IMR-90 (cell line): ENCODE measurements around the gene RAI14. TPM values are rescaled to one million over a fixed set of nuclear protein-coding genes. Genes with fewer than 3 reads are reported as not detected.

Experiments
- ATAC-seq: fragments of 200-7000 bp; cut with Tn5 transposase; 2 replicates; pipeline ENCODE4 v1.9.1; 2020; ENCODE audit warnings: low read depth, mild to moderate bottlenecking, moderate library complexity
- BruUV-seq: library from RNA; stranded (reverse); fragments of 400-500 nt; replicated peaks from 2 replicates; lab custom pipeline; 2021; lab: Mats Ljungman, UMichigan
- CTCF ChIA-PET: fragments of 300-600 bp; formaldehyde crosslinking; extraction: SDS; loops from one replicate; lab custom pipeline; 2021; ENCODE audit warnings: antibody characterized with exemption; lab: Yijun Ruan, JAX
- POLR2A ChIA-PET: fragments of 300-600 bp; sonication (Branson Sonifier 250); formaldehyde crosslinking; loops from one replicate; lab custom pipeline; 2022; ENCODE audit warnings: antibody characterized with exemption; ENCODE audit not compliant: unreplicated experiment; lab: Charles Lee
- DNase-seq: peaks from one replicate; pipeline ENCODE4 v3.0.0; 2013
- H2AFZ ChIP-seq: replicated peaks from 2 replicates; pipeline ENCODE3; 2013; ENCODE audit warnings: low read length, mild to moderate bottlenecking; ENCODE audit not compliant: poor library complexity
- H2AK5ac ChIP-seq: 2 replicates; pipeline ENCODE4 v1.6.1; 2013; ENCODE audit warnings: low read depth, low read length, inconsistent platforms
- H2AK9ac ChIP-seq: replicated peaks from 2 replicates; pipeline ENCODE3; 2013; ENCODE audit warnings: mild to moderate bottlenecking, low read depth, low read length, moderate library complexity; ENCODE audit not compliant: poor library complexity
- H2BK120ac ChIP-seq: 2 replicates; pipeline ENCODE4 v1.6.1; 2013; ENCODE audit warnings: low read depth, low read length, inconsistent platforms
- H2BK15ac ChIP-seq: 3 replicates; pipeline ENCODE4 v1.6.1; 2013; ENCODE audit warnings: low read depth, low read length, inconsistent platforms
- H2BK20ac ChIP-seq: 2 replicates; pipeline ENCODE4 v1.6.1; 2013; ENCODE audit warnings: low read depth, mild to moderate bottlenecking, inconsistent platforms, low read length, moderate library complexity
- H2BK5ac ChIP-seq: 2 replicates; pipeline ENCODE4 v1.6.1; 2013; ENCODE audit warnings: mild to moderate bottlenecking, low read depth, low read length, inconsistent platforms; ENCODE audit not compliant: poor library complexity, severe bottlenecking
- H3K14ac ChIP-seq: replicated peaks from 2 replicates; pipeline ENCODE4 v1.6.1; 2013; ENCODE audit warnings: low read depth, low read length, inconsistent platforms
- H3K18ac ChIP-seq: 2 replicates; pipeline ENCODE4 v1.6.1; 2013; ENCODE audit warnings: low read depth, low read length, control low read depth
- H3K23ac ChIP-seq: 2 replicates; pipeline ENCODE4 v1.6.1; 2013; ENCODE audit warnings: low read depth, low read length, inconsistent platforms
- H3K27ac ChIP-seq: 2 replicates; pipeline ENCODE4 v1.5.1; 2013; ENCODE audit warnings: mild to moderate bottlenecking, control low read depth, low read length; ENCODE audit not compliant: insufficient read depth
- H3K27me3 ChIP-seq: 2 replicates; pipeline ENCODE4 v1.6.1; 2013; ENCODE audit warnings: low read length; ENCODE audit not compliant: control insufficient read depth, insufficient read depth
- H3K36me3 ChIP-seq: 2 replicates; pipeline ENCODE4 v1.6.1; 2013; ENCODE audit warnings: low read length, mixed read lengths; ENCODE audit not compliant: control insufficient read depth, insufficient read depth
- H3K4ac ChIP-seq: 2 replicates; pipeline ENCODE4 v1.6.1; 2013; ENCODE audit warnings: low read depth, low read length, inconsistent platforms
- H3K4me1 ChIP-seq: 2 replicates; pipeline ENCODE4 v1.6.1; 2013; ENCODE audit warnings: low read length, mixed read lengths; ENCODE audit not compliant: control insufficient read depth, insufficient read depth
- H3K4me2 ChIP-seq: 2 replicates; pipeline ENCODE4 v1.6.1; 2013; ENCODE audit warnings: low read depth, mild to moderate bottlenecking, control low read depth, low read length, moderate library complexity
- H3K4me3 ChIP-seq: 2 replicates; pipeline ENCODE4 v1.5.1; 2013; ENCODE audit warnings: low read depth, mild to moderate bottlenecking, control low read depth, low read length, moderate library complexity; ENCODE audit not compliant: insufficient read depth
- H3K56ac ChIP-seq: 2 replicates; pipeline ENCODE4 v1.6.1; 2013; ENCODE audit warnings: low read length, inconsistent platforms; ENCODE audit not compliant: insufficient read depth; ENCODE audit errors: extremely low read depth
- H3K79me1 ChIP-seq, 2 experiments: 2 replicates each; pipeline ENCODE4 v1.6.1; 2013; ENCODE audit warnings: low read length in 2 of 2, inconsistent platforms in 1 of 2, low read depth in 1 of 2
- H3K9ac ChIP-seq: 2 replicates; pipeline ENCODE4 v1.6.1; 2013; ENCODE audit warnings: low read depth, low read length, control low read depth
- H3K9me1 ChIP-seq: 2 replicates; pipeline ENCODE4 v1.6.1; 2013; ENCODE audit warnings: low read length, inconsistent platforms; ENCODE audit not compliant: insufficient read depth
- H3K9me3 ChIP-seq: 2 replicates; pipeline ENCODE4 v1.6.1; 2013; ENCODE audit warnings: low read length; ENCODE audit not compliant: control insufficient read depth, insufficient read depth
- H4K20me1 ChIP-seq: 2 replicates; pipeline ENCODE4 v1.6.1; 2013; ENCODE audit warnings: low read length, inconsistent platforms; ENCODE audit not compliant: insufficient read depth
- H4K5ac ChIP-seq: 2 replicates; pipeline ENCODE4 v1.6.1; 2013; ENCODE audit warnings: mild to moderate bottlenecking, low read depth, low read length, control low read depth
- H4K8ac ChIP-seq, 2 experiments: 2 replicates each; pipeline ENCODE4 v1.6.1; 2013; ENCODE audit warnings: low read depth in 2 of 2, low read length in 2 of 2, control low read depth in 1 of 2, inconsistent platforms in 1 of 2
- H4K91ac ChIP-seq: 2 replicates; pipeline ENCODE4 v1.6.1; 2013; ENCODE audit warnings: low read depth, low read length, inconsistent platforms; ENCODE audit not compliant: insufficient read depth
- BHLHE40 ChIP-seq: fragments of 150-350 bp; IDR thresholded peaks from 2 replicates; pipeline ENCODE4 v1.6.1; 2016; ENCODE audit warnings: mild to moderate bottlenecking, low read depth, low read length
- WGBS, 2 experiments: methylation state at CpG; one replicate each; pipeline versions ENCODE4 v1.1.5 to v1.1.7; 2013; ENCODE audit warnings: missing lambda C conversion rate in 2 of 2; ENCODE audit not compliant: insufficient read length in 1 of 2; ENCODE audit errors: extremely low coverage in 2 of 2; 5-methylcytosine and 5-hydroxymethylcytosine counted together
- dilution Hi-C: fragments of 300-500 bp; cut with HindIII; formaldehyde crosslinking; loops from one replicate; pipeline ENCODE4 v1.14.3; 2018; ENCODE audit warnings: low sequenced_read_pairs; ENCODE audit not compliant: unreplicated experiment
- in situ Hi-C: fragments of 300-500 bp; cut with MboI; formaldehyde crosslinking; loops from 3 replicates; pipeline ENCODE4 v1.14.3; 2019; ENCODE audit warnings: low sequenced_read_pairs, inconsistent platforms, mixed read lengths
- intact Hi-C: fragments of 100-400 bp; cut with micrococcal nuclease; formaldehyde crosslinking; loops from 2 replicates; pipeline ENCODE4 v1.10.0; 2022
- polyA plus RNA-seq, 3 experiments: library from polyadenylated mRNA; depleted of rRNA; stranded (reverse); fragments of >200 nt; gene quantifications; 2 replicates each; pipeline ENCODE4 v1.2.3, GENCODE V29; 2012; ENCODE audit warnings: low replicate concordance in 1 of 3
- total RNA-seq: library from RNA; depleted of rRNA; stranded (reverse); fragments of >200 nt; gene quantifications from 2 replicates; pipeline ENCODE4 v1.2.3, GENCODE V29; 2012

The RAI14 gene
- total and polyA plus RNA-seq, 2 of the 4 experiments (the other 2 are of a cell fraction), result 221 to 267 TPM

DNA sequence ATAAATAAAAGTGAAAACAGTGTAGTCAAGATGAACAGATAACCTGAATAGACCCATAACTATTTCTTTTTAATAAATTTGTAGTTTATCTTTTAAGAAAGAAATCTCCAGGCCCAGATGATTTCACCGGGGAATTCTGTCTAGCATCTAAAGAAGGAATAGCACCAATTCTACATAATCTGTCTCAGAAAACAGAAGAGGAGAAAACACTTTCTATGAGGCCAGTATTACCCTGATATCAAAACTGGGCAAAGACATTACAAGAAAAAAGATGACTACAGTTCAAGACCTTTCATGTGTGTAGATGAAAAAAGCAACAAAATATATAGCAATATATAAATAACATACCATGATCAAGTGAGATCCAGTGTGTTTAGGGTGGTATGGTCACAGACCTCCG lies 214.3 kb downstream of the RAI14 start:
- H4K20me1 ChIP-seq, result no peaks in the 10 kb centered on the region
- CTCF ChIA-PET, result interaction anchor here (0.6 kb wide), 1 partner anchor 1150 kb away, joined by 3 read pairs; no protein-coding TSS in a partner anchor
- in situ Hi-C loops, result no loop called here

More for the DNA sequence above, 214.3 kb downstream of the RAI14 start:
- POLR2A ChIA-PET, result no interaction called here
- Histone ChIP-seq H4K5ac (no peak overlapping the region), H3K56ac (no peak overlapping the region), H3K9me3 (no peaks in the 10 kb centered on the region), H2BK20ac (no peak overlapping the region), H3K27me3 (no peaks in the 10 kb centered on the region; the same call in 1 of the 2 replicates), H4K91ac (no peak overlapping the region), H3K4me3 (no peak overlapping the region), H3K79me1 (no peaks in the 10 kb centered on the region), H3K36me3 (no peaks in the 10 kb centered on the region), H3K4me1 (no peaks in the 10 kb centered on the region), H2AK5ac (no peak overlapping the region), H3K23ac (no peak overlapping the region), H2BK5ac (no peak overlapping the region), H2AFZ (no peak overlapping the region), H3K9ac (no peak overlapping the region), H3K27ac (no peak overlapping the region), H3K4ac (no peak overlapping the region), H4K8ac (no peak overlapping the region), H3K18ac (no peak overlapping the region), H2BK15ac (no peak overlapping the region), H3K14ac (no peak overlapping the region), H2BK120ac (no peak overlapping the region), H2AK9ac (no peak overlapping the region), H3K4me2 (no peak overlapping the region), H3K9me1 (no peaks in the 10 kb centered on the region)
- BruUV-seq, result no TSS peak
- DNase-seq (no peak), ATAC-seq (no peak)
- intact Hi-C loops (no loop called here), dilution Hi-C loops (no loop called here)
- no peak for TF ChIP-seq BHLHE40
- no CpG with 5 or more reads among the region's 2 CpGs for WGBS, 2 experiments
